Thyroid gland (tissue), 4 donors: Measurements from ENCODE around the gene SARDH. TPM values are rescaled to one million over a fixed set of nuclear protein-coding genes. Genes with fewer than 3 reads are reported as not detected.

ENCODE experiments used
- DNase-seq, 2 donors: peaks; one replicate each; pipeline ENCODE4 v3.0.0-alpha.2; 2019
- H3K27ac ChIP-seq, 3 donors: fragments of 200-600 bp; sonication (generic); 1 replicate in 2 of 3; 2 replicates in 1 of 3; pipeline ENCODE4 v1.5.1; 2016 to 2019; ENCODE audit warnings: mild to moderate bottlenecking in 1 of 3, moderate library complexity in 1 of 3
- H3K27me3 ChIP-seq: fragments of 200-600 bp; sonication (generic); one replicate; pipeline ENCODE4 v1.5.1; 2019
- H3K36me3 ChIP-seq, 2 donors: fragments of 200-600 bp; sonication (generic); one replicate each; pipeline ENCODE4 v1.5.1; 2016 to 2019
- H3K4me1 ChIP-seq, 2 donors: fragments of 200-600 bp; sonication (generic); one replicate each; pipeline ENCODE4 v1.5.1; 2017 to 2019
- H3K4me3 ChIP-seq, 3 donors: fragments of 200-600 bp; sonication (generic); replicated peaks in 1 of 3; 1 replicate in 2 of 3; 2 replicates in 1 of 3; pipeline ENCODE4 v1.5.1; 2016; ENCODE audit warnings: mild to moderate bottlenecking in 1 of 3
- H3K9me3 ChIP-seq: fragments of 200-600 bp; sonication (generic); one replicate; pipeline ENCODE4 v1.5.1; 2017
- CTCF ChIP-seq, 6 experiments: fragments of 200-600 bp in 3 of 6; fragments of 450-650 bp in 3 of 6; sonication (generic) in 3 of 6; IDR thresholded peaks; one replicate each; pipeline ENCODE4 v1.5.1; 2016 to 2019; ENCODE audit warnings: antibody characterized with exemption in 6 of 6, mild to moderate bottlenecking in 2 of 6, inconsistent platforms in 1 of 6, moderate library complexity in 1 of 6
- POLR2A ChIP-seq, 2 donors: fragments of 450-650 bp; IDR thresholded peaks; one replicate each; pipeline ENCODE4 v1.6.1; 2017; ENCODE audit warnings: antibody characterized with exemption in 2 of 2, mild to moderate bottlenecking in 2 of 2, moderate library complexity in 1 of 2
- WGBS, 2 donors: methylation state at CpG; one replicate each; pipeline ENCODE4 v1.1.5; 2017; 5-methylcytosine and 5-hydroxymethylcytosine counted together
- intact Hi-C: fragments of 100-400 bp; cut with DNase I; formaldehyde crosslinking; loops from one replicate; pipeline ENCODE4 v1.15.1; 2023
- total RNA-seq, 4 donors: library from RNA; depleted of rRNA; stranded (reverse); fragments of >200 nt; gene quantifications; one replicate each; pipeline ENCODE4 v1.2.3, GENCODE V29; 2016

Gene SARDH
- total RNA-seq, 4 donors from 2014 or later = 2.2 to 6.2 (median 3.3) TPM; not detected in 1

GRCh38 chr9:133616643-133617405, 121.3 kb downstream of the SARDH start:
- TF ChIP-seq POLR2A (IDR thresholded peaks at IDR 0.05) (no peak), CTCF (IDR thresholded peaks at IDR 0.05) (no peak)
- H3K36me3 ChIP-seq = no peaks in the 10 kb centered on the region

GRCh38 chr9:133615606-133616188, 122.5 kb downstream of the SARDH start:
- 49 to 53% methylated on average over 7 to 13 of the region's 13 CpGs for WGBS, 2 donors
- DNase-seq = peak in 1 of 2 donors; percentile 20
- Histone ChIP-seq H3K27ac (no peak overlapping the region), H3K36me3 (no peaks in the 10 kb centered on the region), H3K27me3 (no peaks in the 10 kb centered on the region), H3K4me3 (no peak overlapping the region), H3K9me3 (no peaks in the 10 kb centered on the region), H3K4me1 (no peaks in the 10 kb centered on the region)
- intact Hi-C loops = no loop called here
- TF ChIP-seq CTCF (IDR thresholded peaks at IDR 0.05) = no peak
- no peak for TF ChIP-seq POLR2A (IDR thresholded peaks at IDR 0.05)

More at GRCh38 chr9:133616643-133617405, 121.3 kb downstream of the SARDH start:
- 82 to 98% methylated on average over 11 to 13 of the region's 13 CpGs for WGBS, 2 donors
- intact Hi-C loops = no loop called here
- Histone ChIP-seq H3K27ac (no peak overlapping the region), H3K27me3 (no peaks in the 10 kb centered on the region), H3K4me1 (no peaks in the 10 kb centered on the region), H3K9me3 (no peaks in the 10 kb centered on the region), H3K4me3 (no peak overlapping the region)
- DNase-seq = no peak

- no peaks in the 10 kb centered on the region for H3K27me3 ChIP-seq
- WGBS, 2 donors = 23 to 30% methylated on average over 10 to 15 of the region's 16 CpGs
- TF ChIP-seq CTCF (IDR thresholded peaks at IDR 0.05) (no peak), POLR2A (IDR thresholded peaks at IDR 0.05) (no peak)
These were observed 123.0 kb downstream of the SARDH start for GRCh38 chr9:133615186-133615585.

GRCh38 chr9:133614678-133615077, 123.5 kb downstream of the SARDH start:
- WGBS, 2 donors = 54 to 60% methylated on average over 5 of the region's 5 CpGs
- no peaks in the 10 kb centered on the region for H3K27me3 ChIP-seq
- H3K36me3 ChIP-seq = no peaks in the 10 kb centered on the region
- TF ChIP-seq CTCF (IDR thresholded peaks at IDR 0.05) = no peak
- TF ChIP-seq POLR2A (IDR thresholded peaks at IDR 0.05) = no peak
- no peak overlapping the region for H3K27ac ChIP-seq
- DNase-seq = no peak
- H3K9me3 ChIP-seq = no peaks in the 10 kb centered on the region
- intact Hi-C loops = no loop called here
- H3K4me3 ChIP-seq = no peak overlapping the region
- no peaks in the 10 kb centered on the region for H3K4me1 ChIP-seq

More at GRCh38 chr9:133615186-133615585, 123.0 kb downstream of the SARDH start:
- Histone ChIP-seq H3K4me1 (no peaks in the 10 kb centered on the region), H3K36me3 (no peaks in the 10 kb centered on the region), H3K9me3 (no peaks in the 10 kb centered on the region), H3K4me3 (no peak overlapping the region), H3K27ac (no peak overlapping the region)
- intact Hi-C loops = no loop called here
- no peak for DNase-seq

GRCh38 chr9:133614056-133614455, 124.1 kb downstream of the SARDH start:
- Histone ChIP-seq H3K27ac (no peak overlapping the region), H3K4me1 (no peaks in the 10 kb centered on the region), H3K36me3 (no peaks in the 10 kb centered on the region), H3K9me3 (no peaks in the 10 kb centered on the region), H3K27me3 (no peaks in the 10 kb centered on the region), H3K4me3 (no peak overlapping the region)
- TF ChIP-seq CTCF (IDR thresholded peaks at IDR 0.05) (no peak), POLR2A (IDR thresholded peaks at IDR 0.05) (no peak)
- DNase-seq = no peak
- 71 to 76% methylated on average over 10 of the region's 10 CpGs for whole genome bisulfite sequencing, 2 donors
- intact Hi-C loops = no loop called here
